NCI-H2171 treated with DMSO at 0.1 percent for 48 hours (cell line): ENCODE measurements around the gene MDM1.

ENCODE experiments used
- DNase-seq: peaks from one replicate; lab custom pipeline; 2025; lab: John Stamatoyannopoulos, UW

MDM1 gene

GRCh38 chr12:68271346-68271745 is 60.8 kb downstream of the MDM1 start:
- DNase-seq = no peak

GRCh38 chr12:68270358-68270757 is 61.8 kb downstream of the MDM1 start:
- no peak for DNase-seq

- no peak for DNase-seq
Measured at GRCh38 chr12:68269779-68270178, 62.4 kb downstream of the MDM1 start.

GRCh38 chr12:68268967-68269366 is 63.2 kb downstream of the MDM1 start:
- no peak for DNase-seq

- no peak for DNase-seq
Measured at GRCh38 chr12:68267892-68268396, 64.2 kb downstream of the MDM1 start.

GRCh38 chr12:68264857-68265256 is 67.3 kb downstream of the MDM1 start:
- no peak for DNase-seq

GRCh38 chr12:68264158-68264855 is 67.9 kb downstream of the MDM1 start:
- no peak for DNase-seq

- no peak for DNase-seq
Measured at GRCh38 chr12:68263366-68263765, 68.8 kb downstream of the MDM1 start.

- DNase-seq = no peak
Measured at GRCh38 chr12:68261896-68262295, 70.3 kb downstream of the MDM1 start.

GRCh38 chr12:68260153-68260552 is 72.0 kb downstream of the MDM1 start:
- DNase-seq = no peak

- no peak for DNase-seq
Measured at GRCh38 chr12:68259318-68259940, 72.7 kb downstream of the MDM1 start.

- no peak for DNase-seq
Measured at GRCh38 chr12:68253504-68253903, 78.7 kb downstream of the MDM1 start, which contains the start of gene IL22. TSS of gene IL22 (minus strand) at chr12:68253604. CDS start at chr12:68253448, 156 bp downstream.

- DNase-seq = no peak
Measured at GRCh38 chr12:68252077-68252476, 80.1 kb downstream of the MDM1 start.

- DNase-seq = peak; percentile 12
Measured at GRCh38 chr12:68250454-68250853, 81.7 kb downstream of the MDM1 start.

GRCh38 chr12:68247785-68248184 is 84.4 kb downstream of the MDM1 start:
- no peak for DNase-seq

- DNase-seq = no peak
Measured at GRCh38 chr12:68246350-68246749, 85.8 kb downstream of the MDM1 start.

GRCh38 chr12:68245180-68246021 is 86.8 kb downstream of the MDM1 start:
- DNase-seq = no peak
